GM21576 (cell line): ENCODE results near the gene RANBP2.

ENCODE experiments used
- ATAC-seq: cut with Tn5 transposase; IDR thresholded peaks from one replicate; pipeline ENCODE4 v1.9.1; 2021; ENCODE audit warnings: mild to moderate bottlenecking, moderate library complexity; ENCODE audit not compliant: unreplicated experiment

Gene RANBP2

DNA sequence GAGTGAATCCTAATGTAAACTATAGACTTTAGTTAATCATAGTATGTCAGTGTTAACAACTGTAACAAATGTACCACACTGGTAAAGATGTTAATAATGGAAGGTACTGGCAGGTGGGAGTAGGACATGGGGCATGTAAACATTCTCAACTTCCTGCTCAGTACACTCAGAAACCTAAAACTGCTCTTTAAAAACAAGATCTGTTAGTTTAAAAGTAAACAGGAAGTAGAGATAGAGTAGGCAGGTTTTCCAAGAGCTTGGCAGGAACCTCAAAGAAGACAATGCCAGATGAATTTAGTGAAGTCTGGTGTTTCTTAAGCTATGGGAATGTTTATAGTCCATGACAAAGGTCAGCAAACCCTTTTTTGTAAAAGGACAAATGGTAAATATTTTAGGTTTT is 113.9 kb downstream of the RANBP2 start:
- ATAC-seq: no peak

DNA sequence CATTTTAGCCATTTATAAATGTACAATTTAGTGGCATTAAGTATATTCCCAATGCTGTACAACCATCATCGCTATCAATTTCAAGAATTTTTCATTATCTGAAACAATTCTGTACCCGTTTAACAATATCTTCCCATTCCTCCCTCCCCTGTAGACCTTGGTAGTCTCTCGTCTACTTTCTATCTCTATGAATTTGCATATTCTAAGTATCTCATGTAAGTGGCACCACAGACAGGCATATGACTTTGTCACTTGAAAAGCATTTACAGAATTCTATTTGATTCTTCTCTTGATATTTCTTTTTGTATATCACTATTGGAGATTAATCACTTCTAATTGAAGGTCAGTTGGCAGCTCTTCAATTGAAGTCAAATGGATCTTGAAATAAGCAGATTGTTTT is 115.3 kb downstream of the RANBP2 start:
- no peak for ATAC-seq

DNA sequence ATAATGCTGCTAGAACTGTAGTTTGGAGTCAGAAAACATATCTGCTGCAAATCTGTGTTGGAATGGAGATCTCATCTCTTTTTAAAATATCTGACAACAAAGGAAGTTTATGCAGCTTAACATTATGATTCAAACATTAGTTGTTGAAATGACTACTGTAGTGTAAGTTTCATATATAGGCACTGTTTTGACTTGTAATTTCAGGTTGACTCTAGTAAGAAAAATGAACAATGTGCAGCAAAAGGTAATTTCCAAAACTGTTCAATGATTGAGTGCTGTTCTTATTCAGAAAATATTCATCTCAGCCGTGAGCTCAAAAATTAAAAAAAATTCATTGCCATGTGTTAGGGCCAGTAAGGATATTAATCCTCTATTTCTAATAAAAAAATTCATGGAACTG is 115.8 kb downstream of the RANBP2 start:
- no peak for ATAC-seq
